Endothelial cell of umbilical vein (primary cell): Measurements from ENCODE around the gene EP300. TPM values are rescaled to one million over a fixed set of nuclear protein-coding genes. Genes with fewer than 3 reads are reported as not detected.

Source experiments
- BruUV-seq: library from RNA; stranded (reverse); fragments of 400-500 nt; replicated peaks from 2 replicates; lab custom pipeline; 2021; lab: Mats Ljungman, UMichigan
- CTCF ChIA-PET: fragments of 300-600, 350-600 bp; sonication (Branson Sonifier 250); formaldehyde crosslinking; loops from one replicate; lab custom pipeline; 2021; ENCODE audit warnings: antibody characterized with exemption, inconsistent platforms; lab: Charles Lee
- POLR2A ChIA-PET: fragments of 300-600, 350-600 bp; sonication (Branson Sonifier 250); formaldehyde crosslinking; loops from one replicate; lab custom pipeline; 2021; ENCODE audit warnings: antibody characterized with exemption, inconsistent platforms; lab: Charles Lee
- DNase-seq: peaks from one replicate; pipeline ENCODE4 v3.0.0-alpha.2; 2011; ENCODE audit warnings: low read depth, low spot score
- FAIRE-seq: peaks from 2 replicates; lab custom pipeline; 2011; peaks lifted over from hg19 to GRCh38; lab: Jason Lieb, UNC
- H2AFZ ChIP-seq: 2 replicates; pipeline ENCODE4 v1.6.0; 2012; ENCODE audit warnings: low read depth, low read length, control low read depth, inconsistent platforms
- H3K27ac ChIP-seq: 2 replicates; pipeline ENCODE4 v1.5.1; 2011; ENCODE audit warnings: low read depth, mild to moderate bottlenecking, control low read depth, low read length, moderate library complexity; ENCODE audit not compliant: insufficient read depth
- H3K27me3 ChIP-seq, 2 experiments: 2 replicates each; pipeline versions ENCODE4 v1.6.0 to v1.6.1; 2011; ENCODE audit warnings: low read length in 2 of 2, mixed read lengths in 1 of 2; ENCODE audit not compliant: control insufficient read depth in 2 of 2, insufficient read depth in 2 of 2
- H3K36me3 ChIP-seq, 2 experiments: 2 replicates in 1 of 2; 3 replicates in 1 of 2; pipeline ENCODE4 v1.5.1; 2011; ENCODE audit warnings: low read length in 2 of 2, mild to moderate bottlenecking in 1 of 2, moderate library complexity in 1 of 2; ENCODE audit not compliant: control insufficient read depth in 2 of 2, insufficient read depth in 2 of 2; ENCODE audit errors: extremely low read depth in 1 of 2
- H3K4me1 ChIP-seq: 3 replicates; pipeline ENCODE4 v1.5.1; 2011; ENCODE audit warnings: mild to moderate bottlenecking, low read length; ENCODE audit not compliant: control insufficient read depth, insufficient read depth; ENCODE audit errors: extremely low read depth
- H3K4me2 ChIP-seq: 2 replicates; pipeline ENCODE4 v1.6.1; 2011; ENCODE audit warnings: low read length, control low read depth, mixed read lengths; ENCODE audit not compliant: insufficient read depth
- H3K4me3 ChIP-seq, 3 experiments: fragments of 200-600 bp in 1 of 3; sonication (generic), shearing (Covaris generic) in 1 of 3; replicated peaks in 1 of 3; 2 replicates each; pipeline ENCODE4 v1.5.1; 2011 to 2016; ENCODE audit warnings: control low read depth in 3 of 3, low read length in 3 of 3, mild to moderate bottlenecking in 2 of 3, inconsistent platforms in 1 of 3, low read depth in 1 of 3, moderate library complexity in 1 of 3; ENCODE audit not compliant: insufficient read depth in 1 of 3
- H3K79me2 ChIP-seq: 2 replicates; pipeline ENCODE4 v1.6.0; 2012; ENCODE audit warnings: low read length, inconsistent platforms; ENCODE audit not compliant: control insufficient read depth, insufficient read depth
- H3K9ac ChIP-seq: replicated peaks from 2 replicates; pipeline ENCODE3; 2011; ENCODE audit warnings: low read length, control low read depth; ENCODE audit not compliant: insufficient read depth; ENCODE audit errors: extremely low read depth
- H3K9me1 ChIP-seq: replicated peaks from 3 replicates; pipeline ENCODE4 v1.6.0; 2011; ENCODE audit warnings: mild to moderate bottlenecking, low read length; ENCODE audit not compliant: control insufficient read depth, insufficient read depth; ENCODE audit errors: extremely low read depth
- H3K9me3 ChIP-seq: replicated peaks from 2 replicates; pipeline ENCODE4 v1.5.1; 2012; ENCODE audit warnings: low read length, inconsistent platforms; ENCODE audit not compliant: control insufficient read depth, insufficient read depth
- H4K20me1 ChIP-seq: replicated peaks from 2 replicates; pipeline ENCODE3; 2011; ENCODE audit warnings: mild to moderate bottlenecking, low read length; ENCODE audit not compliant: control insufficient read depth, insufficient read depth; ENCODE audit errors: extremely low read depth
- EZH2 ChIP-seq: IDR thresholded peaks from 2 replicates; pipeline ENCODE4 v1.6.1; 2012; ENCODE audit warnings: borderline replicate concordance, low read depth, mild to moderate bottlenecking, moderate library complexity, low read length, inconsistent platforms; ENCODE audit not compliant: severe bottlenecking
- FOS ChIP-seq: IDR thresholded peaks from 2 replicates; pipeline ENCODE4 v1.6.1; 2011; ENCODE audit warnings: mild to moderate bottlenecking, low read length, moderate library complexity, borderline replicate concordance; ENCODE audit not compliant: insufficient read depth
- GATA2 ChIP-seq: IDR thresholded peaks from 2 replicates; pipeline ENCODE4 v1.7.0; 2011; ENCODE audit warnings: low read depth, mild to moderate bottlenecking, moderate library complexity, mixed read lengths, low read length; ENCODE audit not compliant: insufficient read length, insufficient read depth
- JUN ChIP-seq: IDR thresholded peaks from 2 replicates; pipeline ENCODE4 v1.6.1; 2011; ENCODE audit warnings: borderline replicate concordance, low read depth; ENCODE audit not compliant: insufficient read length, insufficient read depth
- MYC ChIP-seq: IDR thresholded peaks from one replicate; pipeline ENCODE4 v1.6.1; 2011; ENCODE audit warnings: mild to moderate bottlenecking, low read depth, low read length
- POLR2A ChIP-seq: IDR thresholded peaks from 2 replicates; pipeline ENCODE4 v1.6.1; 2012; ENCODE audit warnings: low read depth, mild to moderate bottlenecking, control low read depth, low read length
- POLR2AphosphoS5 ChIP-seq: IDR thresholded peaks from 2 replicates; pipeline ENCODE4 v1.6.1; 2012; ENCODE audit warnings: low read depth, mild to moderate bottlenecking, control low read depth, low read length, moderate library complexity; ENCODE audit not compliant: insufficient read depth
- dilution Hi-C: fragments of 300-500 bp; cut with MboI; formaldehyde crosslinking; loops from one replicate; pipeline ENCODE4 v1.15.0; 2019; ENCODE audit warnings: low sequenced_read_pairs; ENCODE audit not compliant: extremely low pct_ligation_motif_present
- intact Hi-C: fragments of 100-400 bp; cut with micrococcal nuclease; formaldehyde crosslinking; loops from one replicate; pipeline ENCODE4 v1.10.0; 2022
- polyA plus RNA-seq, 4 experiments: library from polyadenylated mRNA; depleted of rRNA in 3 of 4; stranded (reverse) in 3 of 4; unstranded in 1 of 4; fragments of >200 nt; gene quantifications; 2 replicates each; pipeline versions ENCODE4 v1.2.1 to v1.2.3, GENCODE V29; 2011 to 2012; ENCODE audit warnings: missing spikeins in 1 of 4
- total RNA-seq: library from RNA; stranded (reverse); gene quantifications from 2 replicates; pipeline ENCODE4 v1.2.3, GENCODE V29; 2021
- TF ChIP-seq, protein P1 (sequence below), 2 donors: IDR thresholded peaks; 1 replicate in 1 of 2; 2 replicates in 1 of 2; pipeline ENCODE4 v1.5.1; 2011; ENCODE audit warnings: low read length in 2 of 2, mild to moderate bottlenecking in 2 of 2, moderate library complexity in 2 of 2, control low read depth in 1 of 2, inconsistent platforms in 1 of 2, low read depth in 1 of 2; ENCODE audit not compliant: insufficient read depth in 1 of 2; ENCODE audit errors: extremely low read depth in 1 of 2
- TF ChIP-seq, protein P2 (sequence below): IDR thresholded peaks from 2 replicates; pipeline ENCODE4 v1.6.1; 2011; ENCODE audit not compliant: insufficient read depth, insufficient read length

The EP300 gene
- total and polyA plus RNA-seq, 2 donors (not counting 3 experiments of a cell fraction or from before 2014, with no cell fraction given): 24.4 to 63.0 TPM

DNA sequence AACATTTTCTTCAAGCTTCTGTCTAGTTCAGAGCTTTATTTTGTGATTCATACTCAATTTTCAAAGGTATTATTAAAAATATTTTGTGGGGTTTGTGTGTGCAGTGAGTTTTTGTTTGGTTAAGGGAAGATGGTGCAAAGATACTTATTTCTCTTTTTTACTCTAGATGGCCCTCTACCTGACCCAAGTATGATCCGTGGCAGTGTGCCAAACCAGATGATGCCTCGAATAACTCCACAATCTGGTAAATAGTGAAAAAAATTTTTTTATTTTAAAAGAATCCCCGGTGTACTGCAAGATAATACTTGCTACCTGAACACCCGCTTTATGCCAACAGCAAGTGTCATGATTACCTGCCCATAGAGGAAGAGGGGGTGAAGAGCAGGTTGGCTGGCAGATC lies 54.2 kb downstream of the EP300 start:
- no peak overlapping the region for H2AFZ ChIP-seq
- no peak overlapping the region for H3K4me3 ChIP-seq
- no peaks in the 10 kb centered on the region for H3K27me3 ChIP-seq
- no peak overlapping the region for H3K4me2 ChIP-seq
- dilution Hi-C loops (no loop called here), intact Hi-C loops (no loop called here)
- H3K79me2 ChIP-seq: no peaks in the 10 kb centered on the region
- H4K20me1 ChIP-seq: no peaks in the 10 kb centered on the region
- CTCF ChIA-PET: interaction anchor here (1.0 to 4.1 kb wide), 2 partner anchors 13 to 224 kb away, joined by 4 to 15 read pairs; no protein-coding TSS in a partner anchor
- H3K36me3 ChIP-seq: peaks cover 36 to 44% of the 10 kb centered on the region in 2 experiments
- TF ChIP-seq, protein P1, sequence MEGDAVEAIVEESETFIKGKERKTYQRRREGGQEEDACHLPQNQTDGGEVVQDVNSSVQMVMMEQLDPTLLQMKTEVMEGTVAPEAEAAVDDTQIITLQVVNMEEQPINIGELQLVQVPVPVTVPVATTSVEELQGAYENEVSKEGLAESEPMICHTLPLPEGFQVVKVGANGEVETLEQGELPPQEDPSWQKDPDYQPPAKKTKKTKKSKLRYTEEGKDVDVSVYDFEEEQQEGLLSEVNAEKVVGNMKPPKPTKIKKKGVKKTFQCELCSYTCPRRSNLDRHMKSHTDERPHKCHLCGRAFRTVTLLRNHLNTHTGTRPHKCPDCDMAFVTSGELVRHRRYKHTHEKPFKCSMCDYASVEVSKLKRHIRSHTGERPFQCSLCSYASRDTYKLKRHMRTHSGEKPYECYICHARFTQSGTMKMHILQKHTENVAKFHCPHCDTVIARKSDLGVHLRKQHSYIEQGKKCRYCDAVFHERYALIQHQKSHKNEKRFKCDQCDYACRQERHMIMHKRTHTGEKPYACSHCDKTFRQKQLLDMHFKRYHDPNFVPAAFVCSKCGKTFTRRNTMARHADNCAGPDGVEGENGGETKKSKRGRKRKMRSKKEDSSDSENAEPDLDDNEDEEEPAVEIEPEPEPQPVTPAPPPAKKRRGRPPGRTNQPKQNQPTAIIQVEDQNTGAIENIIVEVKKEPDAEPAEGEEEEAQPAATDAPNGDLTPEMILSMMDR (IDR thresholded peaks at IDR 0.05; ENCODE audit: extremely low read depth in 1 of 2, insufficient read depth in 1 of 2, low read depth in 1 of 2, low read length in 2 of 2): no peak
- TF ChIP-seq JUN (no peak), POLR2AphosphoS5 (no peak), POLR2A (no peak), MYC (no peak), GATA2 (no peak), FOS (no peak), EZH2 (no peak)
- TF ChIP-seq, protein P2, sequence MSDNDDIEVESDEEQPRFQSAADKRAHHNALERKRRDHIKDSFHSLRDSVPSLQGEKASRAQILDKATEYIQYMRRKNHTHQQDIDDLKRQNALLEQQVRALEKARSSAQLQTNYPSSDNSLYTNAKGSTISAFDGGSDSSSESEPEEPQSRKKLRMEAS: no peak
- H3K9ac ChIP-seq: no peak overlapping the region
- no peak overlapping the region for H3K27ac ChIP-seq
- FAIRE-seq: no peak
- no peaks in the 10 kb centered on the region for H3K9me3 ChIP-seq
- BruUV-seq: no TSS peak
- H3K4me1 ChIP-seq: no peaks in the 10 kb centered on the region
- no peaks in the 10 kb centered on the region for H3K9me1 ChIP-seq
- POLR2A ChIA-PET: no interaction called here
- DNase-seq: no peak
